Measurements from ENCODE around the gene DSCAML1.

DSCAML1 gene

GRCh38 chr11:117749541-117749910 lies 47.5 kb downstream of the DSCAML1 start:
- ATAC-seq, result no peak
- Mint-ChIP-seq H3K27ac (no peak overlapping the region), H3K36me3 (no peaks in the 10 kb centered on the region), H3K27me3 (peaks cover 4% of the 10 kb centered on the region), H3K4me3 (no peak overlapping the region), H3K4me1 (no peaks in the 10 kb centered on the region), H3K9me3 (no peaks in the 10 kb centered on the region)

- Mint-ChIP-seq H3K27me3 (peaks cover 9% of the 10 kb centered on the region), H3K36me3 (no peaks in the 10 kb centered on the region), H3K4me3 (no peak overlapping the region), H3K27ac (no peak overlapping the region), H3K9me3 (no peaks in the 10 kb centered on the region), H3K4me1 (no peaks in the 10 kb centered on the region)
- ATAC-seq, result no peak
Measured at GRCh38 chr11:117748771-117749540, 48.1 kb downstream of the DSCAML1 start.

GRCh38 chr11:117747892-117748291 lies 49.1 kb downstream of the DSCAML1 start:
- no peak overlapping the region for H3K27ac Mint-ChIP-seq
- no peak overlapping the region for H3K4me3 Mint-ChIP-seq

GRCh38 chr11:117745346-117745745 lies 51.7 kb downstream of the DSCAML1 start:
- Mint-ChIP-seq H3K36me3 (no peaks in the 10 kb centered on the region), H3K27ac (no peak overlapping the region), H3K4me3 (no peak overlapping the region), H3K9me3 (no peaks in the 10 kb centered on the region), H3K27me3 (peaks cover 46% of the 10 kb centered on the region), H3K4me1 (no peaks in the 10 kb centered on the region)
- ATAC-seq, result no peak

More at GRCh38 chr11:117747892-117748291, 49.1 kb downstream of the DSCAML1 start:
- Mint-ChIP-seq H3K9me3 (no peaks in the 10 kb centered on the region), H3K36me3 (no peaks in the 10 kb centered on the region), H3K4me1 (no peaks in the 10 kb centered on the region), H3K27me3 (peaks cover 20% of the 10 kb centered on the region)
- ATAC-seq, result no peak

GRCh38 chr11:117744471-117745150 lies 52.4 kb downstream of the DSCAML1 start:
- H3K4me1 Mint-ChIP-seq, result no peaks in the 10 kb centered on the region
- H3K27me3 Mint-ChIP-seq, result peaks cover 53% of the 10 kb centered on the region
- ATAC-seq, result no peak
- no peaks in the 10 kb centered on the region for H3K36me3 Mint-ChIP-seq
- H3K27ac Mint-ChIP-seq, result no peak overlapping the region
- no peak overlapping the region for H3K4me3 Mint-ChIP-seq
- no peaks in the 10 kb centered on the region for H3K9me3 Mint-ChIP-seq

GRCh38 chr11:117743121-117743815 lies 53.7 kb downstream of the DSCAML1 start:
- Mint-ChIP-seq H3K27me3 (peaks cover 55% of the 10 kb centered on the region), H3K27ac (no peak overlapping the region), H3K4me3 (no peak overlapping the region), H3K9me3 (no peaks in the 10 kb centered on the region), H3K4me1 (no peaks in the 10 kb centered on the region), H3K36me3 (no peaks in the 10 kb centered on the region)
- no peak for ATAC-seq

GRCh38 chr11:117738246-117738957 lies 58.6 kb downstream of the DSCAML1 start:
- Mint-ChIP-seq H3K27ac (no peak overlapping the region), H3K4me3 (no peak overlapping the region), H3K4me1 (no peaks in the 10 kb centered on the region), H3K9me3 (no peaks in the 10 kb centered on the region), H3K27me3 (peaks cover 40% of the 10 kb centered on the region), H3K36me3 (no peaks in the 10 kb centered on the region)
- ATAC-seq, result no peak

GRCh38 chr11:117735350-117735977 lies 61.6 kb downstream of the DSCAML1 start:
- Mint-ChIP-seq H3K9me3 (no peaks in the 10 kb centered on the region), H3K4me3 (no peak overlapping the region), H3K36me3 (no peaks in the 10 kb centered on the region), H3K4me1 (no peaks in the 10 kb centered on the region), H3K27me3 (peaks cover 10% of the 10 kb centered on the region), H3K27ac (no peak overlapping the region)
- ATAC-seq, result no peak

- H3K4me1 Mint-ChIP-seq, result no peaks in the 10 kb centered on the region
- no peak overlapping the region for H3K27ac Mint-ChIP-seq
- peaks cover 7% of the 10 kb centered on the region for H3K27me3 Mint-ChIP-seq
- no peaks in the 10 kb centered on the region for H3K36me3 Mint-ChIP-seq
- ATAC-seq, result no peak
- H3K4me3 Mint-ChIP-seq, result no peak overlapping the region
- H3K9me3 Mint-ChIP-seq, result no peaks in the 10 kb centered on the region
Measured at GRCh38 chr11:117734601-117735024, 62.4 kb downstream of the DSCAML1 start.

- H3K4me1 Mint-ChIP-seq, result no peaks in the 10 kb centered on the region
- H3K9me3 Mint-ChIP-seq, result no peaks in the 10 kb centered on the region
- H3K4me3 Mint-ChIP-seq, result no peak overlapping the region
- ATAC-seq, result no peak
- peaks cover 10% of the 10 kb centered on the region for H3K27me3 Mint-ChIP-seq
- no peaks in the 10 kb centered on the region for H3K36me3 Mint-ChIP-seq
- H3K27ac Mint-ChIP-seq, result no peak overlapping the region
Measured at GRCh38 chr11:117733316-117733715, 63.7 kb downstream of the DSCAML1 start.

GRCh38 chr11:117731722-117732290 lies 65.2 kb downstream of the DSCAML1 start:
- H3K27ac Mint-ChIP-seq, result no peak overlapping the region
- ATAC-seq, result no peak
- no peak overlapping the region for H3K4me3 Mint-ChIP-seq
- no peaks in the 10 kb centered on the region for H3K36me3 Mint-ChIP-seq
- no peaks in the 10 kb centered on the region for H3K4me1 Mint-ChIP-seq
- peaks cover 10% of the 10 kb centered on the region for H3K27me3 Mint-ChIP-seq
- no peaks in the 10 kb centered on the region for H3K9me3 Mint-ChIP-seq

- no peak overlapping the region for H3K4me3 Mint-ChIP-seq
- peaks cover 10% of the 10 kb centered on the region for H3K27me3 Mint-ChIP-seq
- no peak for ATAC-seq
- H3K4me1 Mint-ChIP-seq, result no peaks in the 10 kb centered on the region
- H3K36me3 Mint-ChIP-seq, result no peaks in the 10 kb centered on the region
- H3K9me3 Mint-ChIP-seq, result no peaks in the 10 kb centered on the region
- no peak overlapping the region for H3K27ac Mint-ChIP-seq
Measured at GRCh38 chr11:117730208-117730800, 66.7 kb downstream of the DSCAML1 start.

- ATAC-seq, result no peak
- H3K4me1 Mint-ChIP-seq, result no peaks in the 10 kb centered on the region
- peaks cover 24% of the 10 kb centered on the region for H3K27me3 Mint-ChIP-seq
- H3K9me3 Mint-ChIP-seq, result no peaks in the 10 kb centered on the region
- H3K27ac Mint-ChIP-seq, result no peak overlapping the region
- H3K36me3 Mint-ChIP-seq, result no peaks in the 10 kb centered on the region
- H3K4me3 Mint-ChIP-seq, result no peak overlapping the region
Measured at GRCh38 chr11:117725048-117725734, 71.8 kb downstream of the DSCAML1 start.

GRCh38 chr11:117724621-117725020 lies 72.4 kb downstream of the DSCAML1 start:
- no peak for ATAC-seq
- Mint-ChIP-seq H3K27ac (no peak overlapping the region), H3K27me3 (peaks cover 23% of the 10 kb centered on the region), H3K36me3 (no peaks in the 10 kb centered on the region), H3K4me1 (no peaks in the 10 kb centered on the region), H3K9me3 (no peaks in the 10 kb centered on the region), H3K4me3 (no peak overlapping the region)
